Mesothelial cell of epicardium (in vitro differentiated cells): ENCODE measurements around the gene EIF4E1B. TPM values are rescaled to one million over a fixed set of nuclear protein-coding genes. Genes with fewer than 3 reads are reported as not detected.
A peak's percentile ranks its signal among the peaks of the same experiment; 100 is the strongest.

Source experiments
- DNase-seq, 2 experiments: peaks; one replicate each; pipeline ENCODE4 v3.0.0; 2021; ENCODE audit warnings: low spot score in 2 of 2; ENCODE audit not compliant: unreplicated experiment in 2 of 2
- H3K27ac Mint-ChIP-seq: 2 replicates; pipeline ENCODE4 v1.8.0; 2021; ENCODE audit warnings: mixed read lengths
- H3K27me3 Mint-ChIP-seq: 2 replicates; pipeline ENCODE4 v1.8.0; 2021; ENCODE audit warnings: low read depth, mixed read lengths
- H3K36me3 Mint-ChIP-seq: 2 replicates; pipeline ENCODE4 v1.8.0; 2021; ENCODE audit warnings: mixed read lengths
- H3K4me1 Mint-ChIP-seq: 2 replicates; pipeline ENCODE4 v1.8.0; 2021; ENCODE audit warnings: mixed read lengths
- H3K4me3 Mint-ChIP-seq: 2 replicates; pipeline ENCODE4 v1.8.0; 2021; ENCODE audit warnings: mild to moderate bottlenecking, moderate library complexity, mixed read lengths
- H3K9me3 Mint-ChIP-seq: 2 replicates; pipeline ENCODE4 v1.8.0; 2021; ENCODE audit warnings: mixed read lengths
- total RNA-seq: library from RNA; stranded (reverse); gene quantifications from 3 replicates; pipeline ENCODE4 v1.2.1, GENCODE V29; 2021
- TF ChIP-seq, protein P1 (sequence below): fragments of 200-600 bp; sonication (generic); IDR thresholded peaks from one replicate; pipeline ENCODE4 v1.5.0; 2021; ENCODE audit warnings: antibody characterized with exemption; ENCODE audit not compliant: unreplicated experiment

EIF4E1B gene
- total RNA-seq, 1 donor from 2014 or later = not detected

DNA sequence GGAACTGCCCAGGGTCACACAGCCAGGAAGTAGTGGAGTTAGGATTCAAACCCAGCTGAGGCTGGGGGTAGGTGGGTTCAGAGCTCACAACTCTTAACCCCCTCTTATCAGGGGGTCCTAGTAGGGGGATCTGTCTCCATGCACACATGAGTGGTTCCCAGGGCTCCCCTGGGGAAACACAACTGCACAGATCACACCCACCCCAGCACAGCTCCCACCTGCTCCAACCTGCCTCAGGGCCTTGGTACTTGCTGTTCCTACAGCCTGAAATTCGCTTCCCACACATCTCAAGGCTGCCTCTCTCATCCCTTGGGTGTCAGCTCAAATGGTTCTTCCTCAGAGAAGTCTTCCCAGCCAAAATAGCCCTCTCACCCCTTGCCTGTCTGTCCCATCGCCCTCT is 5.0 kb upstream of the EIF4E1B start:
- peaks cover 2% of the 10 kb centered on the region for H3K4me1 Mint-ChIP-seq
- H3K9me3 Mint-ChIP-seq = no peaks in the 10 kb centered on the region
- DNase-seq = no peak
- H3K27me3 Mint-ChIP-seq = peaks cover 94% of the 10 kb centered on the region
- no peak overlapping the region for H3K27ac Mint-ChIP-seq
- TF ChIP-seq, protein P1, sequence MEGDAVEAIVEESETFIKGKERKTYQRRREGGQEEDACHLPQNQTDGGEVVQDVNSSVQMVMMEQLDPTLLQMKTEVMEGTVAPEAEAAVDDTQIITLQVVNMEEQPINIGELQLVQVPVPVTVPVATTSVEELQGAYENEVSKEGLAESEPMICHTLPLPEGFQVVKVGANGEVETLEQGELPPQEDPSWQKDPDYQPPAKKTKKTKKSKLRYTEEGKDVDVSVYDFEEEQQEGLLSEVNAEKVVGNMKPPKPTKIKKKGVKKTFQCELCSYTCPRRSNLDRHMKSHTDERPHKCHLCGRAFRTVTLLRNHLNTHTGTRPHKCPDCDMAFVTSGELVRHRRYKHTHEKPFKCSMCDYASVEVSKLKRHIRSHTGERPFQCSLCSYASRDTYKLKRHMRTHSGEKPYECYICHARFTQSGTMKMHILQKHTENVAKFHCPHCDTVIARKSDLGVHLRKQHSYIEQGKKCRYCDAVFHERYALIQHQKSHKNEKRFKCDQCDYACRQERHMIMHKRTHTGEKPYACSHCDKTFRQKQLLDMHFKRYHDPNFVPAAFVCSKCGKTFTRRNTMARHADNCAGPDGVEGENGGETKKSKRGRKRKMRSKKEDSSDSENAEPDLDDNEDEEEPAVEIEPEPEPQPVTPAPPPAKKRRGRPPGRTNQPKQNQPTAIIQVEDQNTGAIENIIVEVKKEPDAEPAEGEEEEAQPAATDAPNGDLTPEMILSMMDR = no peak
- no peaks in the 10 kb centered on the region for H3K36me3 Mint-ChIP-seq
- H3K4me3 Mint-ChIP-seq = no peak overlapping the region

- no peak for DNase-seq
- Mint-ChIP-seq H3K36me3 (no peaks in the 10 kb centered on the region), H3K4me1 (peaks cover 4% of the 10 kb centered on the region), H3K9me3 (no peaks in the 10 kb centered on the region), H3K27me3 (peaks cover 94% of the 10 kb centered on the region), H3K27ac (no peak overlapping the region), H3K4me3 (no peak overlapping the region)
- TF ChIP-seq, protein P1 = no peak
Observed at GRCh38 chr5:176625966-176626875, 4.3 kb upstream of the EIF4E1B start.

DNA sequence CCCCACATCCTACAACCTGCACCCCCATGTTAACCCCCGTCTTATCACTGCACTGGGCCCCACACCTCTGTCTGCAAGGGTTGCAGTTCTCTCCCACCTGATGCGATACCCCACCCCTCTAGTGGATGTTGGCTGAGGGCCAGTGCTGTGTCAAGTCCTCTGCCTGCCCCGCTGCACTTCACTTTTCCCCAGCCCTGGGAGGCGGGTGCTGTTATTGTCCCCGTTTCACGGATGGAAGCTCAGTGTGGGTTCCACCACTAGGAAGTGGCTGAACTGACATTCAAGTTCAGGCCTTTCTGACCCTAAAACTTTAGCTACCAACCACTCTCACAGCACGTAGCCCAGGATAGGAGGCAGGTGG is 3.6 kb upstream of the EIF4E1B start:
- H3K4me3 Mint-ChIP-seq = no peak overlapping the region
- TF ChIP-seq, protein P1 = no peak
- H3K27me3 Mint-ChIP-seq = peaks cover 94% of the 10 kb centered on the region
- no peak overlapping the region for H3K27ac Mint-ChIP-seq
- H3K36me3 Mint-ChIP-seq = no peaks in the 10 kb centered on the region
- no peaks in the 10 kb centered on the region for H3K9me3 Mint-ChIP-seq
- H3K4me1 Mint-ChIP-seq = peaks cover 4% of the 10 kb centered on the region
- DNase-seq = no peak

DNA sequence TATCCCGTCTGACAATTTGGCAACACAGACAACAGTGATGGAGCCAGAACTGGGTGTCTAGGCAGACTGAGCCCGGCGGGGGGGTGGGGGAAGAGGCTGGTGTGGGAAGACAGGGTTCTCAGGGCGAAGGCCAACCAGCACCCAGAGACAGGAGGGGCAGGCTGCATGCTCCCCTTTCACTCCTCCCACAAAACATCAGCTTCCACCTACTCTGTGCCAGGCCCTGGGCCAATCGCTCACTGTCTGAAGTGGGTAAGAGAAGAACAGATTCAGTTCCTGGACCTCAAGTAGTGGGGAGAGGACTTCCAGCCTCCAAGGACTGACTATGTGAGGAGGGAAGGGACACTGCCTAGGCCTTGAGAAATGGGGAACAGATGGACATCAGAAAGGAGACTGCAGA is 2.9 kb upstream of the EIF4E1B start:
- no peak overlapping the region for H3K27ac Mint-ChIP-seq
- no peak overlapping the region for H3K4me3 Mint-ChIP-seq
- peaks cover 94% of the 10 kb centered on the region for H3K27me3 Mint-ChIP-seq
- H3K9me3 Mint-ChIP-seq = no peaks in the 10 kb centered on the region
- peaks cover 4% of the 10 kb centered on the region for H3K4me1 Mint-ChIP-seq
- H3K36me3 Mint-ChIP-seq = no peaks in the 10 kb centered on the region
- no peak for DNase-seq
- TF ChIP-seq, protein P1 = no peak

DNA sequence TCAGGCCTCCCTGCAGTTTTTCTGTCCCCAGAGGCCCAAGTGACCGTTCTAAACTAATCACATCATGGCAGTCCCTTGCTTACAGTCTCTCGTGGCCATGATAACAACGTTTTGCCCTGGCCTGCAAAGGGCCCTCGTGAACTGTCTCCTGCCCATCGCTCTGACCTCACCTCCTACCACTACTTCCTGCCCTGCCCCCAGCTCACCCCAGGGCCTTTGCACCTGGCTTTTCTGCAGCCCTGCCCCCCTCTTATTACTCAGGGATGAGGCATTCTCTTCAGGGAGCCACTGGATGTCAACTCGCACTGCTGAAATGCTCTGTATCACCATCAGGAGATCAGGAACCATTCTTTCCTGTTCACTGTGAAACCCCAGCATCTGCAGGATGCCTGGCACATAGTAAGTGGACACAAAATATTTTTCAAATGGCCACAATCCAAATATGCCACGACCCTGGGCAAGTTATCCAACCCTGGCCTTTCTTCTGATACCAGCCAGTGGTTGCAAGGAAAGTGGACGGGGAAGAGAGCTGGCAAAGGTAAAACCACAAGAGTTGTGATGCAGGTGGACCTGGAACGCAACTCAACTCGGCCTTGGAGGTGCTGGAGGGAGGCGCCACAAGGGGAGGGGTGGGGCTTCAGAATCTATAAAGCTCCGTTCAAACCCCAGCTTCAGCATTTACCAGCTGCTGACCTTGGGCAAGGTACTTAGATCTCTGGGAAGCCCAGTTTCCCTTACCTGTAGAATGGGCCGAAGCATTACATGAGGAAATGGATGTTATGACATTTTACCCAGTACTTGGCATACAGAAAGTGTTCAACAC is 1.9 kb upstream of the EIF4E1B start:
- H3K4me3 Mint-ChIP-seq = peak overlapping the region; percentile 37

More for the DNA sequence above, 1.9 kb upstream of the EIF4E1B start:
- peaks cover 4% of the 10 kb centered on the region for H3K4me1 Mint-ChIP-seq
- peaks cover 95% of the 10 kb centered on the region for H3K27me3 Mint-ChIP-seq
- no peak overlapping the region for H3K27ac Mint-ChIP-seq
- H3K36me3 Mint-ChIP-seq = no peaks in the 10 kb centered on the region
- TF ChIP-seq, protein P1 = no peak
- no peak for DNase-seq
- H3K9me3 Mint-ChIP-seq = no peaks in the 10 kb centered on the region
